Left lung (tissue), 10 donors: ENCODE measurements around the gene CSNK1A1. TPM values are rescaled to one million over a fixed set of nuclear protein-coding genes. Genes with fewer than 3 reads are reported as not detected.

Experiments used
- ATAC-seq: fragments of 200-7000 bp; cut with Tn5 transposase; one replicate; pipeline ENCODE4 v1.9.1; 2020; ENCODE audit warnings: moderate library complexity
- DNase-seq, 4 donors: peaks; one replicate each; pipeline ENCODE4 v3.0.0-alpha.2; 2013 to 2020
- H3K27ac ChIP-seq, 2 donors: fragments of 200-600 bp; sonication (generic) in 1 of 2; one replicate each; pipeline versions ENCODE4 v1.5.0 to v1.8.0; 2020 to 2021
- H3K27me3 ChIP-seq, 2 donors: fragments of 200-600 bp; sonication (generic) in 1 of 2; one replicate each; pipeline versions ENCODE4 v1.5.0 to v1.8.0; 2020 to 2021
- H3K36me3 ChIP-seq, 2 donors: fragments of 200-600 bp; sonication (generic) in 1 of 2; one replicate each; pipeline versions ENCODE4 v1.5.0 to v1.8.0; 2020 to 2021
- H3K4me1 ChIP-seq, 2 donors: fragments of 200-600 bp; one replicate each; pipeline ENCODE4 v1.8.0; 2021
- H3K4me3 ChIP-seq, 2 donors: fragments of 200-600 bp; sonication (generic) in 1 of 2; one replicate each; pipeline versions ENCODE4 v1.5.0 to v1.8.0; 2020 to 2021; ENCODE audit warnings: mild to moderate bottlenecking in 1 of 2
- H3K9me3 ChIP-seq, 2 donors: fragments of 200-600 bp; sonication (generic) in 1 of 2; one replicate each; pipeline versions ENCODE4 v1.5.0 to v1.8.0; 2020 to 2021
- intact Hi-C, 2 donors: fragments of 100-400 bp; cut with DNase I; formaldehyde crosslinking; loops; one replicate each; pipeline versions ENCODE4 v1.11.2 to v1.14.2; 2022
- polyA plus RNA-seq, 6 donors: library from polyadenylated mRNA; unstranded; fragments of 120-200 nt; gene quantifications; one replicate each; pipeline ENCODE4 v1.2.1, GENCODE V29; 2013; ENCODE audit not compliant: insufficient read length in 6 of 6
- total RNA-seq, 2 donors: library from RNA; stranded (reverse); fragmentation: NEBNext Ultra II Directional; extraction: Animal tissue kit (Norgen Biotek cat#: 25700); gene quantifications; one replicate each; pipeline ENCODE4 v1.2.1, GENCODE V29; 2021
- TF ChIP-seq, protein P1 (sequence below), 2 donors: fragments of 200-600 bp; sonication (generic) in 1 of 2; IDR thresholded peaks; one replicate each; pipeline versions ENCODE4 v1.5.0 to v1.8.0; 2021; ENCODE audit warnings: antibody characterized with exemption in 2 of 2
- donor health status: DM: no; HTN: yes; CAD: no.
- donor health status: DM: no; HTN: no; CAD: no.

CSNK1A1 gene
- total and polyA plus RNA-seq, 8 donors, result 196 to 218 (median 205) TPM

DNA sequence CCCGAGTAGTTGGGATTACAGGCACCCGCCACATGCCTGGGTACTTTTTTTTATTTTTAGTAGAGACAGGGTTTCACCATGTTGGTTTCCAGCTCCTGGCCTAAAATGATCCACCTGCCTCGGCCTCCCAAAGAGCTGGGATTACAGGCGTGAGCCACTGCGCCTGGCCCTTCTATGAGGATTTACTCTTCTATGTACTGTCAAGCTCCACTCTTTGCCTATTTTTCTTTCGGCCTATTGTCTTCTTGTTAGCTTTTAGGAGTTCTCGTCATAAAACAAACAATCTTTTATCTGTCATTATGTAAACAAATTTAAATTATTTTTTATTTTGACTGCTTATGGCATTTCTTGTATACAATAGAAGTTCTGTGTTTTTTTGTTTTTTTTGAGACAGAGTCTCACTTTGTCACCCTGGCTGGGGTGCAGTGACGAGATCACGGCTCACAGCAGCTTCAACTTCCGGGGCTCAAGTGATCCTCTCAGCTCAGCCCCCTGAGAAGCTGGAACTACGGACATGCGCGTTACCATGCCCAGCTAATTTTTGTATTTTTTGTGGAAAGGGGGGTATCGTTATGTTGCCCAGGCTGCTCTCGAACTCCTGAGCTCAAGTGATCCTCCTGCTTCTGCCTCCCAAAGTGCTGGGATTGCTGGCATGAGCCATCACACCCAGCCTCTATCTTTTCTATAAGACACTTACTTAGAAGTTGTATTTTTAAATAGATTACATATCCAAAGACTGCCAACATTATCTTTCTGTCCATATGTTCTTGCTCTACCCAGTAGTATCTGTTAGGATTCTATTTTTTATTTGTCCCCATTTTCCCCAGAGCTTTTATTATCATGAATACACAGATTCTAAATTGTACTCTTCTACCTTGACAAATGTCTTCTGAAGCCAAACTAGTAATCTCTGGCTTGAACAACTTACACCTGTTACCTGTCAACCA lies 29.2 kb downstream of the CSNK1A1 start:
- intact Hi-C loops, result no loop called here
- Histone ChIP-seq H3K36me3 (peaks cover 0 to 47% of the 10 kb centered on the region in 2 donors), H3K27me3 (no peaks in the 10 kb centered on the region), H3K27ac (no peak overlapping the region), H3K9me3 (no peaks in the 10 kb centered on the region), H3K4me3 (no peak overlapping the region), H3K4me1 (peaks cover 45 to 84% of the 10 kb centered on the region in 2 donors)
- TF ChIP-seq, protein P1, sequence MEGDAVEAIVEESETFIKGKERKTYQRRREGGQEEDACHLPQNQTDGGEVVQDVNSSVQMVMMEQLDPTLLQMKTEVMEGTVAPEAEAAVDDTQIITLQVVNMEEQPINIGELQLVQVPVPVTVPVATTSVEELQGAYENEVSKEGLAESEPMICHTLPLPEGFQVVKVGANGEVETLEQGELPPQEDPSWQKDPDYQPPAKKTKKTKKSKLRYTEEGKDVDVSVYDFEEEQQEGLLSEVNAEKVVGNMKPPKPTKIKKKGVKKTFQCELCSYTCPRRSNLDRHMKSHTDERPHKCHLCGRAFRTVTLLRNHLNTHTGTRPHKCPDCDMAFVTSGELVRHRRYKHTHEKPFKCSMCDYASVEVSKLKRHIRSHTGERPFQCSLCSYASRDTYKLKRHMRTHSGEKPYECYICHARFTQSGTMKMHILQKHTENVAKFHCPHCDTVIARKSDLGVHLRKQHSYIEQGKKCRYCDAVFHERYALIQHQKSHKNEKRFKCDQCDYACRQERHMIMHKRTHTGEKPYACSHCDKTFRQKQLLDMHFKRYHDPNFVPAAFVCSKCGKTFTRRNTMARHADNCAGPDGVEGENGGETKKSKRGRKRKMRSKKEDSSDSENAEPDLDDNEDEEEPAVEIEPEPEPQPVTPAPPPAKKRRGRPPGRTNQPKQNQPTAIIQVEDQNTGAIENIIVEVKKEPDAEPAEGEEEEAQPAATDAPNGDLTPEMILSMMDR (IDR thresholded peaks at IDR 0.05), result no peak
- no peak for DNase-seq
- ATAC-seq, result no peak

DNA sequence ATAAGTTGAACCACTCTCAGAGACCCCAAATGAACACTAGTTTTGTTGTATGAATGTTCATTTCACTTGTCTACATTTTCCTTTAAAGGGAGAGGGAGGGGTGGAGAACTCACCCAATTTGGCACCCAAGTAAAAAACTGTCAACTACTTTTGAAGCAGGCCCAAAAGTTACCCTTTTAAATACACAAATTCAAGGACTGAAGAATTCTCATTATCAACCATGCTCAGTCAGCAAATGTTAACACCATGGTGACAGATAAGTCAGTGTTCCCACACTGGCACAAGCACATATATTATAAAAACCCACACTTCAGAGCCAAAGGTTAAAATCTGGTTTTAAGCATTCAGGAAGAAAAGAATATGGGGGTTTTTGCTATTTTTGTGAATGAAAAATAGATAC lies 31.6 kb downstream of the CSNK1A1 start:
- Histone ChIP-seq H3K36me3 (peaks cover 0 to 57% of the 10 kb centered on the region in 2 donors), H3K4me3 (no peak overlapping the region), H3K27me3 (no peaks in the 10 kb centered on the region), H3K4me1 (peaks cover 38 to 68% of the 10 kb centered on the region in 2 donors), H3K9me3 (no peaks in the 10 kb centered on the region), H3K27ac (no peak overlapping the region)
- intact Hi-C loops, result no loop called here
- DNase-seq (no peak), ATAC-seq (no peak)
- TF ChIP-seq, protein P1 (IDR thresholded peaks at IDR 0.05), result no peak

DNA sequence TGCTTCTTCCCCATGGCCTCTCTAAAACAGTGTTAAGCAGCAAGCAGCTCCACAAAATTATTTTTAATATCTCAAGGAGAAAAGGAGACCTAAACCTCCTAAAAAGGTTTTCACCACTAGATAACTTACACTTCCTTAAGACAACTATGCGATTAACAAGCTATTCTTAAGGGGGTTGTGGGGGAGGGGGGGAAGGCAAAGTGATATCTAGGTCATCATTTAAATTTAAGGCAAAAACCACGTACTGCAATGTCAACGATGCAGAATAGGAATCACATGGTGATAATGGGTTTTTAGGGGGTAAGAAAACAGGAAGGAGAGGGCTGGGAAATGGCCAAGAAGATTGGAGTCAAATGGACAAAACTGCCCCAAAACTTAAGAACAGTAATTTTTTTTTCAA lies 32.6 kb downstream of the CSNK1A1 start:
- H3K4me3 ChIP-seq, result no peak overlapping the region
- TF ChIP-seq, protein P1 (IDR thresholded peaks at IDR 0.05), result no peak
- intact Hi-C loops, result no loop called here
- peak overlapping the region in 1 of 2 donors; percentile 3 for H3K27ac ChIP-seq
- ATAC-seq (no peak), DNase-seq (no peak)
- peaks cover 0 to 47% of the 10 kb centered on the region in 2 donors for H3K36me3 ChIP-seq
- peaks cover 39 to 68% of the 10 kb centered on the region in 2 donors for H3K4me1 ChIP-seq
- H3K9me3 ChIP-seq, result no peaks in the 10 kb centered on the region
- no peaks in the 10 kb centered on the region for H3K27me3 ChIP-seq

DNA sequence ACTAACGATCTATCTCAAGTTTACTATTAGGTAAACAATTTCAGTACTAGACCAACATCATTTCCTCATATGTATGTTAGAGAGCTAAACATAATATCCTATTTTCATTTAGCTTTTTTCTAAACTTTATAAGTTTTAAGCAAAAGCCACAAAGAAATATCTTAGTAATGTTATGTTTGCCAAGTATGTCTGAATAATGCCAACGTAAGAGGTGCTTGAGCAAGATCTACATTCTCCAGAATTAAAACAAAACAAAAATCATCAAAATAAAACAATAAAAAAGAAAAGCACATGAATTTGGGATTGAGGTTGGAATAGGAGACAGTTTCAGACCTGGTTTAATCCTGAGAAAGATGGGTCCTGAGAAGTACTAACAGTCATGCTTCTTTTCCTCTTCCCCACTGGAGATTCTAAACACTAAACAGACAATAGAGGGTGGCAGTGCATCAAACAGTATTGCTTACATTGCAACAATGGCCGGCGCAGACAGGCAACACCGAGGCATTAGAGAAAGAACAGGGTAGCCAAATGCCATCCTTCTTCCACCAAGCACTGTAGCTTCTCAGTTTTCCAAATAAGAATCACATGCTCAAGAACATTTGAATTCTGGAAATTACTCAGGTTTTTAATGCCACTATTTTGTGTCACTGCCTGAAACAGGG lies 33.6 kb downstream of the CSNK1A1 start:
- no peak for DNase-seq

More for the DNA sequence above, 33.6 kb downstream of the CSNK1A1 start:
- peak; percentile 64 for ATAC-seq
- TF ChIP-seq, protein P1 (IDR thresholded peaks at IDR 0.05), result no peak
- H3K4me3 ChIP-seq, result no peak overlapping the region
- no peaks in the 10 kb centered on the region for H3K9me3 ChIP-seq
- H3K36me3 ChIP-seq, result peaks cover 0 to 47% of the 10 kb centered on the region in 2 donors
- no peaks in the 10 kb centered on the region for H3K27me3 ChIP-seq
- intact Hi-C loops, result no loop called here
- H3K27ac ChIP-seq, result no peak overlapping the region
- H3K4me1 ChIP-seq, result peaks cover 39 to 66% of the 10 kb centered on the region in 2 donors
